GM21367 (cell line): ENCODE data around the gene PSMC3.

ENCODE experiments used
- ATAC-seq: cut with Tn5 transposase; IDR thresholded peaks from one replicate; pipeline ENCODE4 v1.9.1; 2021; ENCODE audit not compliant: unreplicated experiment

The PSMC3 gene

DNA sequence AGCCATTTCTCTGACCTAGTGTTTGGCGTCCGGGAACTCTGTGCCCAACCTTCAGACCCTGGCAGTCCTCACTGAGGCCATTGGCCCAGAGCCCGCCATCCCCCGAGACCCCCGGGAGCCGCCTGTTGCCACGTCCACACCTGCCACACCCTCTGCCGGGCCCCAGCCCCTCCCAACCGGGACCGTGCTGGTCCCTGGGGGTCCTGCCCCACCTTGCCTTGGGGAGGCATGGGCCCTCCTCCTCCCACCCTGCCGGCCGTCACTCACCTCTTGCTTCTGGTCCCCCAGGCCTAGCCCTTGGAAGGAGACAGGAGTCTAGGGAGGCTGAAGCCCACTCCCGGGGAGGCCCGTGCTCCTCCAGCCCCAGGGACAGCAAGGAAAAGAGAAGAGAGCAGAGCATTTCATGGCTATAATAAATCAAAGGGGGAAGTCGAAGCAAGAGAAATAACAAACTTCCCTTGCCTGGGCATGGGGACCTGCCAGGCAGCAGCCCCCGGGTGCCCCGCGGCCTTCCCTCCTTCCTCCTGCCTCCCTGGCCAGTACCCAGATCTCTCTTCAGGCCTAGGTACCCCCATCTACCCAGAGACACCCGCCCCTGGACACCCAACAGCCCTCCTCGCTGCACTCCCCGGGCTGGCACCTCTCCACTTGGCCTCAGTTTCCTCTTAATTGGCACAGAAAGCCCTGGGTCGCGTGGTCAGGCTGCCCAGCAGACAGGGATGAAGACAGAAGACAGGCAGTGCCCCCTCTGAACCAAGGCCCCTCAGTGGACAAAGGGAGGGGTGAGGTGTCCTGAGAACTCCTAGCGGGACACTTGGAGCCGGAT is 30.8 kb downstream of the PSMC3 start:
- ATAC-seq, result no peak

DNA sequence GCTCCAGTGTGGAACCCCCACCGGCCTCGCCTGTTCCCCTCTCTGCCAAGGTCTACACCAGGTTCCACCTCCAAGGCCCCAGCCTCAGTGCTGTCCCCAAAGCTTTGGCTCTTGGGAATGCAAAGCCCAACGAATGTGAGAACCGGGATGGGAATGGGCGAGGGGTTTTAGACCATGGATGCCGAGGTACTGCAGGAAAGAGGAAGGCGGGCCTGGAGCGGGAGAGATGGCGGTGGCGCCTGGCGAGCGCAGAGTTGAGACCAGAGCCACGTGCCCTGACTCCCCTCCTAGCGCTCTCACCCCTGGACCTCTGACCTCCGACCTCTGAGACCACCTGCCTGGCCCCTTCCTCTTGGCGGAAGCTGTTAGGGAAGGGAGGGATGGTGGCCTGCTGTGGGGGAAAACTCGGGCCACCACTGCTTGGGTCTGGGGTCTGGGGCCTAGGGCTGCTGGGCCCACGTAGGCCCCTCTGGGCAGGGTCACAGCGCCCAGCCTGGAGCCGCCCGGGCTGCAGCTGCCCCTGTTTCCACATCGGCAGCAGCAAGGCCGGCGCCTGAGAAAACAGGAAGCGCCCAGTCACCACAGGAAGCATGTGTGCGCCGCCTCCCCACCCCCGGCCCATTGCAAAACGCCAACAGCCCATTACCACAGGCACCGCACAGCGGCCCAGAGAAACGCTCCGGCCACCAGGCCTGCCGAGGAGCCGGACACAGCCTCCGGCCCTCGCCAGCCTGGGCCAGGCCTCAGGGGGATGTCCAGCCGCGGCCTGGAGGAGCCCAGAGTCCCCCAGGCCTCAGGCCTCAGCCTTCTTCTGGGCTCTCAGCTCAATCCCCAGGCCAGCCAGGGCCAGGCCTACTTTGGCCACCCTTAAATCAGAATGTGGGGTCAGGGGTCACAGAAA is 31.7 kb downstream of the PSMC3 start:
- ATAC-seq, result no peak

DNA sequence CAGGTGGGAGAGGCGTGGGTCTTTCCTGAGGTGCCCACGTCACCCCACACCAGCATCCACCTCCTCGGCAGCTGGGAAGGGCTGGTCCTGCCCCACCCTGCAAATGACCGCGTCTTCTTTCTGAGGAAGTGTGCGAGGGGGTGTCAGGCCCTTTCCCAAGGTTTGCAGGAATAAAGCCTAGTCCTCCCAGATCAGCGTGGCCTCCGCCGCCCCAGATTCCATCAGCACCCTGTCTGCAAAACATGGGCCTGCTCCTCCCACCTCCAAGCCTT is 32.3 kb downstream of the PSMC3 start:
- ATAC-seq, result no peak

DNA sequence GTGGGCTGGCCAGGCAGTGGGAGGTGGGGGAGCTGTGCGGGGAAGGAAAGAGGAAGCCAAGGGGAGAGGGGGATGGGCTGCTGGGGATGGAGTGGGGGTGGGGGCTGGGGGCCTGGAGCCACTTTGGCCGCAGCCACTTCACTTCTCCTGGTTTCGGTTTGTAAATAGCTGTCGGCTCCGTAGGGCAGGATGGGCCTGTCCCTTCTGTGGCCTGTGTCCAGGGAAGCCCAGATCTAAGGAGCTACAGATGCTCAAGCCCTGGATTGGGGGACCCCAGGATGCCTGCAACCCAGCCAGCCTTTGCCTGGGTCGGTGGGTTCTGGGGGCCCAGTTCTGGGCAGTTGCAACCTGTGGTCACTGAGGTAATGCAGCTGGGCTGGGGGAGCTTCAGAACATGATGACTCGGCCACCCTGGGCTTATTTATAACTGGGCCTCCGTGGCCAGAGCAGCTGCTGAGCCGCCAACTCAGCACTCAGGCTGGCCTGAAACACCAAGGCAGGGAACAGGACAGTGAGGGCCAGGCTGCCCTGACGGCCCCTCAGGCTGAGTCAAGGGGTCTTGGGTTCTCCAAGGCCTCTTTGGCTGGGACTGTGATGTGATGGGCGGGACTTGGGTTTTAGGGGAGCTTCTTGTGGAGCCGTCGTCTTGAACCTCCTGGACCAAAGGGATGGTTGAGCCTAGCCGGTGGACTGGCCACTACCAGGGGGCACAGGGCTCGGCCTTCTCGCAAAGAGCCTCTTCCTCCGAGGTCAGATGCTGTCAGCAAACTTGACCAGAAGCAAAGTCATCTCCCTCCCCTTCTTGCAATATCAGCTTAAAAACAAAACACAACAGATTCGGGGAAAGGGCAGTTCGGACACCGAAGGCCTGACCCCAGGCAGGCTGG is 32.8 kb downstream of the PSMC3 start:
- ATAC-seq, result no peak

DNA sequence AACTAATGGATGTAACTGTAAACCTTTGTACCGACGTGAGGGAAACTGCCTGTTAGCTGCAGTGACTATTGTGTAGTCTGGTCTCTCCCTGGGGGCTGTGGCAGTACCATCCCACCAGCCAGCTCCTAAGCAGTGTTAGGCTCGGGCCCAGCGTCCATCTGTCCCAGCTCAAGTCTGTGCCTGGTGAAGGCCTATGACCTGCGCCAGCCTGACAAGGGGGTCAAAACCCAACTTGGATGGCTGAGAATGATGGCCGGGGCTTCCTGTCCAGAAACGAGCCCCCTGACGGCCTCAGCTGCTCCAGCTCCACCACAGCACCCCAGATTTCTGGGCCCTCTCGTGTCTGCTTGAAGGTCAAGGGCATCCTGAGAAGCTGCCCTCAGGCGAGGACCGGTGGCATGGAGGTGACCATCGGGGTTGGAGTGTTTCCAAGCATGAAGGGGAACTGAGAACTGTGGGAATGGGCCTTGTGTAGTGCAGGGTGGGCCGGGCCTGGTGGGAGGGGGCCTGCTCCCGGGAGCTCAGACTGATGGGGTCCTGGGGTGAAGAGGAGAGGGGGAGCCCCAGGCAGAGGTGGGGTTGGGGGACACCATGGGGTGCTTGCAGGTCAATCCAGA is 33.6 kb downstream of the PSMC3 start:
- no peak for ATAC-seq

DNA sequence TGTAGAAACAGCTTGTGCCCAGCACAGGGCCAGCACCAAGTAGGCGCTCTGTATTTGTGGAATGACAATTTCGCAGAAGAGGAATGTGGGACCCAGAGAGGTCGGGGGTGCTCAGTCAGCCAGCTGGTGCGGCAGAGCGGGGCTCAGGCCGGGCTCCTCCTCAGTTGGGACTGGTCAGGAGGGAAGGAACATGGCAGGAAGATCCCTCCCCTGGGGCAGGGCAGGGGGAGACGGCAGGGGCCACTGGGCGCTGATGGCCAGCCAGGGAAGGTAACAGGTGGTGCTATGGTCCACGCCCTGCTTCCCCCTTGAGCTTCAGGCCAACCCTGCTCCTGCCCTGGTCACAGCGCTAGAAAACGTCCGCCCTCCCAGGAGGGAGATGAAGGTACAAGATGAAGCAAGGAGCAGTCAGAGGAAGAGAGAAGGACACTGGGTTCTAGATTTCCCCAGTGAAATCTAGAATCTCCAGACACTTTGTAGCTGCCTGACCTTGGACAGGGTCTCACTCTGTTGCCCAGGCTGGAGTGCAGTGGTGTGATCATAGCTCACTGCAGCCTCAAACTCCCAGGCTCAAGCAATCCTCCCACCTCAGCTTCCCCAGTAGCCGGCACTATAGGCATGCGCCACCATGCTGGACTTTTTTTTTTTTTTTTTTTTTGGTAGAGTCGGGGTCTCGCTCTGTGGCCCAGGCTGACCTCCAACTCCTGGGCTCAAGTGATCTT is 34.4 kb downstream of the PSMC3 start:
- ATAC-seq, result no peak

DNA sequence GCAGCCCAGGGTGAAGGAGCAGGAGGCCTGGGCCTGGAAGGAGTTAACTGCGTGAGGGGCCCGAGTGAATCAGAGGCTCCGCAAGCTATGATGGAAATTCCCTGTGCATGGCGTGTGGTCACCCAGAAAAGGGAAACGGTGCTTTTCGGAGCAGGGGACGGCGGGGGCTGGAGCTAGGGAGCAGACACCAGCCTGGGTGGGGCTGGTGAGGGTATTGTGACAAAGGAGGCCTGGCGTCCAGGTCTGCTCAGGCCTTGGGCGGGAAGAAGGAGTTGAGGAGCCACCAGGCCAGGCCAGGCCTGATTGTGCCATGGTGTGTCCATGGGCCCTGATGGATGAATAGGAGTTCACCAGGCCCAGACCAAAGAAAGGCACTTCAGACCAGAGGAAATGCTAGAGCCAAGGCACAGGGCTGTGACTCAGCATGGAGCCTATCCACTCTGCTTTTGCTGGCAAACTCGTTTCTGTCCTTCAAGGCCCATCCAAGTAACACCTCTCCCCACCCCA is 35.1 kb downstream of the PSMC3 start:
- no peak for ATAC-seq

DNA sequence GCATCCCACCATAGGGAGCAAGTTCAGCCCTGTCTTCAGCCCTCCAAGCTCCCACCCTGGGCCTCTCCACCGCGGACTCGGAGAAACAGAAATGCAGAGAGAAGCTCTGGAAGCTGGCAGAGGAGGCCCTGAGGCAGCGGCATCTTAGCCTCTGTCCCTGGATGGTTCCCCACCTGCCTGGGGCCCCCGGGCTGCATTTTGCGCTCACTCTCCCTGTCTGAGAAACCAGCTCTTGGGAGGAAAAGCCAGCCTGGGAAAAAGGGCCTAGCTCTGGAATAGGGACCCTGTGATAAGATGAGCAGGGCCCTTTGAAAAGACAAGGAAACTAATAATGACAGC is 35.8 kb downstream of the PSMC3 start:
- no peak for ATAC-seq

DNA sequence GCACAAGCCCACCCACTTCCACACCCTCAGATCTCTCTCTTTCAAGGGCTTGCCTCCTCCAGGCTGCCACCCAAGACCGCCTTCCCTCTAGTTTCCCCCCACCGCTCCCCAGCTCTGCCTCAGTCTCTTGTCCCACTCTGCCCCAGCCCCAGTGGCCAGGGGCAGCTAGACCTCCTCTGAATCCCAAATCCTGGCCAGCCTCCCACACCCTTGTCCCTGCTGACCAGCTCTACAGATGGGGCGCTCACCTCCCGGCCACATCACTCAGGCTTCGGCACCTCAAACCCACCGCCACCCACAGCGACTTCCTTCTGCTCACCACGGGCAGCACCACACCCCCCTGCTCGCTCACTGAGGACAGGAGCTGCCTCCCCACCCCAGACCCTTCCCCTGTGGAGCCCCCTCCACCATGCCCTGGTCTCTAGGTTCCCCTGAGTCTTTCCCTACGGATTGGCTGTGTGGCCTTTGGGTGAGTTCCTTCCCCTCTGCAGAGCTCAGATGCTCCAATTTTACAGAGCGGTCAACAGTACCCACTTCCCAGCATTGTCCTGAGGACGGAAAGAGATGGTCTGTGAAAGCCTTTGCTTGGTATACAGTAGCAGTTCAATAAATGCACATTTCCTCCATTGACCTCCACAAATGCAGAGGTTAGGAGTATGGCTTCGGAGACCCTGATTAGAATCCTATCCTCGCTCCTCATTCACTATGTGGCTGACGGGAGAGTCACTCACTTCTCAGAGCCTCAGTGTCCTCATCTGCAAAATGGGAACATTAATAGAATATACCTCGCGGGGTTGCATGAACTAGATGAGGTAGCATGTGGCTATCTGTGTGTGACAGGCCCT is 36.4 kb downstream of the PSMC3 start:
- no peak for ATAC-seq

DNA sequence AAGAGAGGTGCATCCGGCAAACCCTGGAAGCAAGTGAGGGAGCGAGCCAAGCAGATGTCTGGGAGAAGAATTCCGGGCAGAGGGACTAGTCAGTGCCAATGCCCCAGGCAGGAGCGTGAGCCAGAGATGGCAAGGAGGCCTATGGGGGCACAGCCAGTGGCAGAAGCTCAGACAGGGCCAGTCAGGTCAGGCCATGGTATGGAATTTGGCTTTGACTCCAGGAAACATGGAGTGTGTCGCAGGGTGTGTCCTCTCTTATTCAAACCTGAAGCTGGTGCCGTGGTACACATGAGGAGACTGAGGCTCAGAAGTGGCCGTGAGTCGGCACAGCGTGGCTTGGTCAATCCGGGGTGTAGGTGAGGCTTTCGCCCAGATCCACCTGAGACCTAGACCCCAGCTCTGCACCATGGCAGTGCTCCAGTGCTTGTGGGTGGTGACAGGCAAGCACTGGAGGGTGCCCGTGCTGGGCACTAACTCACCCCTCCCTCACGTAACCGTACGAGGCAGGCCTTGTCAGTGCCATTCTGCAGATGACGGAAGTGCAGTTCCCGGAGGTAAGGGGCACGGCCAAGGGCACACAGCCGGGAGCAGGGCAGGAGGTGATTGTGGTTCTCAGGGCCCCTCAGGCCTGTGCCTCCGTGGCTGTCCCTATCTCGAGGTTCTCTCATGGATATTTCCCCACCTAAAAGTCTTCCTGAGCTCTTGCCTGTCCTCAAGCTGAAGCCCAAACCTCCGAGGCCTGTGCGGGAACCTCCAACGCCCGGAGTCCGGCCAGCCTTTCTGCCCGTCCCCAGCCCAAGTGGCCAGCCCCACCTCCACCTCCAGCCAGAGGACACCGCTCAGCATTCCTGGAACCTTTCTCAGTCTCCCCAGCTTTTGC is 37.3 kb downstream of the PSMC3 start:
- ATAC-seq, result no peak

DNA sequence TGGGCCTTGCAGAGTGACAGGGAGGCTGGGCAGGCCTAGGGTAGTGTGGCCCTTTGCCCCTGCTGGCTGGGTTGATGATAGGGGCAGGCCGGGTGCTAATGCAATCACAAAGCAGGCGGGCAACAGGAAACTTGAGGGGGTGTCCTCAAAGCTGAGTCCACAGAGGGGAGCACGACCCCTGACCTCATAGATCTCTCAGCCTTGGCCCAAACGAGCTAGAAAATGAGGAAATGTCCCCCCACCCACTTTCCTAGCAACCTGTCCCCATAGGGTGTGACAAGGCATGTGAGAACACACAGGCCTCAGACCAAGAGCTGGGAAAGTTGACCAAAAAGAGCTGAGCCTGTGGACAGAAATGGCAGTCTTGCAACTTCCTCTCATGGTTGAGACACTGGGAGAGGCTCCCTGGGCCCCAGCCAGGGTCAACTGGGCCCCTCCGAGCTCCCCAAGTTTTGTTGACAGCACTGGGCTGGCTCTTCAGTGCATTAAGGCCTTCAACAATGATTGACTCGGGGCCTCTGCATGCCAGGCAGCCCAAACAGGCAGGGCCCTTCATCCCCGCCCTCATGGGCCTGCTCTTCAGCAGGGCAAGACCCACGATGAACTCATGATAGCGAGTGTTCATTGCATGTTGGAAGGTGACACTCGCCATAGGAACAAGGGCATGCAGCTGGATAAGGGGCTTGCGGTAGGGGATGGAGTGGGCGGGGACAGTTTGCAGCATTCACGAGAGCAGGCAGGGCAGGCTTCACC is 38.1 kb downstream of the PSMC3 start:
- no peak for ATAC-seq

DNA sequence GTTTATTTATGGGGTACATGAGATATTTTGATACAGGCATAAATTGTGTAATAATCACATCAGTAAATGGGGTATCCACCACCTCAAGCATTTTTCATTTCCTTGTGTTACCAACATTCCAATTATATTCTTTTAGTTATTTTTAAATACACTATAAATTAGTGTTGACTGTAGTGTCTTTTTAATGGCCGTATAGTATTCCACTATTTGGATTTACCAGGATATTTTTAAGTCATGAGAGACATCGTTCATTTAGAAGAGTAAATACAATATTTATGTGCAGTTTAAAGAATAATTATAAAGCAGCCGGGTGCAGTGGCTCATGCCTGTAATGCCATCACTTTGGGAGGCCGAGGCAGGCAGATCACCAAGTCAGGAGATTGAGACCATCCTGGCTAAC is 41.7 kb downstream of the PSMC3 start:
- no peak for ATAC-seq

DNA sequence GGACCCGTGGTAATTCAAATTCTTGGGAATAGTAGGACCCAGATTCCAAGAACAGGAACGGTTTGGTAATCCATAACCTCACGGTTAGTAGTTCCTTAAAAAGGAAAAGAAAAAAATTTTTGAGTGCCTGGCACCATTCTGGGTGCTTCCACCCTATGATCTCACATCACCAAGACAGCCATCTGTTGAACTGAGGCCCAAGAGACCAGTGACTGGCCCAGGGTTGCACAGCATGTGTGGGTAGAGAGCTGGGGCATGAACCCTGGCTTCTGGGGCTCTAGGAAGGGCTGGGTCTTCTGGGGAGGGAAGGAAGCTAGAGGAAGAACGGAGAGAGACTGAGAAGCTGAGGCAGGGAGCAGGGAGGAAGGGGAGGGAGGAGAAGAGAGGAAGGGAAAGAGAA is 43.2 kb downstream of the PSMC3 start:
- no peak for ATAC-seq

DNA sequence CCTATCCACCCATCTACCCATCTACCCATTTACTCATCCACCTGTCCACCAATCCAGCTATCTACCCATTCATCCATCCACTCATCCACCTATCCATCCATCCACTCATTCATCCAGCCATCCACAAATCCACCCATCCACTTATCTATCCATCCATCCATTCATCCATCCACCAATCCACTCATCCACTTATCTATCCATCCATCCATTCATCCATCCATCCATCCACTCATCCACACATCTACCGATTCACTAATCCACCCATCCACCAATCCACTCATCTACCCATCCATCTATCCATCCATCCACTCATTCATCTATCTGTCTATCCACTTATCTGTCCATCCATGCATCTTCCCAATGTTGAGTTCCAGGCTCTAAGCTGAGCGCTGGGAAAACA is 46.2 kb downstream of the PSMC3 start:
- ATAC-seq, result no peak

DNA sequence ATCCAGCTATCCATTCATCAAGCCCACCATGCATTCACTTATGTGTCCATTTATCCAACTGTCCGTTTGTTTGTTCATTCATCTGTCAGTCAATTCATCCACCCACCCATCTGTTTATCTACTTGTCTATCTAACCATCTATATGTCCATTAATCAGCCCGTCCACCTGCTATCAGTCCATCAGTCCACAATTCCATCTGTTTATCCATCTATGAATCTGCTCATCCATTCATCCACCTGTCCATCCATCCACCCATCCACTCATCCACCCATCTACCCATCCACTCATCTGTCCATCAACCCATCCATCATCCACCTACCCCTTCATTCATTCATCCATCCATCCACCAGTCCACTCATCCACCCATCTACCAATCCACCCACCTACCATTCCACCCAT is 46.9 kb downstream of the PSMC3 start:
- no peak for ATAC-seq

DNA sequence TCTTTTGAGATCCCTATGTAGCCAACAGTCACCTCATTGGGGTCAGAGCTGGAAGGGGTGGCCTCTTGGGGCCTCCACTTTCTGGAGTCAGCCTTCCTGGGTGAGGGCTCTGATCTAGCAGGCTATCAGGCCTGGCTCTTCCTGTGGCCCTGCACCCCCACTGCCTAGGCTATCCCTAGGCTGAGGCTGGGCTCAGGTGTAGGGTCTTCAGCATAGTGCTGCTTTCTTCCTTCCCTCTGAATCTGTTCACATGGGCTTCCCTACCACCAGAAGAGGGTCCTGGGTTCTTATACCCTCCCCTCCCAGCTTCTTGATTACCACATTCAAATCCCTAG is 47.4 kb downstream of the PSMC3 start:
- ATAC-seq, result no peak

DNA sequence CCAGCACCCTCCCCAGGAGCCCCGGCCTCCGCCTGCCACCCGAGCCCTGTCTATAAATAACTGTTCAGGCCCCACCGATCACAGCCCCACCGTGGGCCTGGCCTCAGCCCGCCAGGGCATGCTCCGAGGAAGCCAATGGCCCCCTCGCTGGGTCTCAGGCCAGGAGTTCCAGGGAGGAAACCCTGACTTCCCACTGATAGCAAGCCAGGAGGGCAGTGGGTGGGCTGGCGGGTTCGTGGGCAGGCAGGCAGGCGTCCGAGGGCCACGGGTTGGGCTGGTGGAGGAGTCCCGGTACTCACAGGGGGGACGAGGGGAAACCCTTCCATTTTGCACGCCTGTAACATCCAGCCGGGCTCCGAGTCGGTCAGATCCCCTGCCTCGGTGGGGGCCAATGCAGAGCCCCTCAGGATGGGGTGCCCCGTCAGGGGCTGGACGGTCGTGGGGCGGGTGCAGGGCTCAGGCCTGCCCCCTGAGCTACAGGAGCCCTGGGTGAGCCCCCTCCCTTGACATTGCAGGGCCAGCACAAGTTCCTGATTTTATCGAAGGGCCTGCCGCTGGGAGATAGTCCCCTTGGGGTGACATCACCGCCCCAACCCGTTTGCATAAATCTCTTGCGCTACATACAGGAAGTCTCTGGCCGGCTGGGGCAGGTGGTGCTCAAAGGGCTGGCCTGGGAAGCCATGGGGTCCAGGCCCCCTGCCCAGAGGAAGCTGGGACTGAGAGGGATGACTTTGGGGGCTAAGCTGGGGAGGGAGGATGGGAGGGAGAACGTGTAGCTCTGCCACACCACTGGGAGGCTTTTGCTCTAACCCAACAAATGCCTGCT is 48.0 kb downstream of the PSMC3 start, which contains the start of gene SPI1:
Gene SPI1, minus strand, starts transcription at position 538 of the 826 bp plus-strand sequence. Its CDS starts 194 bp downstream, at position 344.
- ATAC-seq, result peak; percentile 65
